GM08714 (cell line): ENCODE results near the gene LRBA.
"Not testable (repeated sequence)": the region's sequence is repeated elsewhere in the genome, so short reads cannot be mapped to it uniquely, and the experiment has no call there.

Experiments
- H3K4me3 ChIP-seq: fragments of 200-500 bp; sonication (Bioruptor generic); 2 replicates; pipeline ENCODE4 v1.5.1; 2014; ENCODE audit warnings: mild to moderate bottlenecking, low read length, inconsistent platforms
- ZNF274 ChIP-seq: IDR thresholded peaks from 2 replicates; pipeline ENCODE4 v1.6.1; 2012; ENCODE audit warnings: mild to moderate bottlenecking, low read depth, low read length

The LRBA gene

DNA sequence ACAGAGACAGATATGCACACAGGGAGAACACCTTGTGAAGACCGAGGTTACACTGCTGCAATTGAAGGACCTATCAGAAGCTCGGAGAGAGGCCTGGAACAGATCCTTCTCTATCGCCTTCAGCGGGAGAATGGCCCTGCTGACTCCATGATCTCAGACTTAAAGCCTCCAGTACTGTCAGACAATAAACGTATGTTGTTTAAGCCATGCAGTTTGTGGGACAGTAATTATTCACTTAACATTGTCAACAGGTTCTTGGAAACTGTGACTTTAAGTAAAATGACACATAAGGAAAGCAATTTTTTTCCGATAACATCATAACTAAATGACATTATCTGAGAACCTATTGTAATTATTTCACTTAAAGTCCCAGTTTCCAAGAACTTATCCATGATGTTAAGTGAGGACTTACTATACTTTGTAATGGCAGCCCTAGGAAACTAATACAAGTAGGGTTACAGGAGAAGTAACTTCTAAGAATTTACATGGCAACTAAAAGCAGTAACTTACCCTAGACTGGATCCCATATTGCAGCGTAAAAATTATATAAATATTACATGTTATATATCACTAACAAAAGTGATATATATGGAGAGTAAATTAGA lies 613.9 kb downstream of the LRBA start:
- H3K4me3 ChIP-seq: no peak overlapping the region
- TF ChIP-seq ZNF274: no peak

DNA sequence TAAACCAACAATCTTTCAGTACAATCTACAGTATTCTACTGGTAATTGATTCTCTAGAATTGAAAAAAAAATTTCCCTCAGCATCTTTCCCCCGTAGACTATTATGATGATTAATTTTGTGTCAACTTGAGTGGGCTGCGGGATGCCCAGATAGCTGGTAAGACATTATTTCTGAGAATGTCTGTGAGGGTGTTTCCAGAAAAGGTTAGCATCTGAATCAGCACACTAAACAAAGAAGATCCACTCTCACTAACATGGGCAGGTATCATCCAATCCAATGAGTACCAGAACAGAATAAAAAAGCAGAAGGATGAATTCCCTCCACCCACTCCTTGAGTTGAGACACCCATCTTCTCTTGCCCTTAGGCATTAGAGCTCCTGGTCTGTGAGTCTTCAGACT lies 619.2 kb downstream of the LRBA start:
- H3K4me3 ChIP-seq: no peak overlapping the region
- no peak for TF ChIP-seq ZNF274

DNA sequence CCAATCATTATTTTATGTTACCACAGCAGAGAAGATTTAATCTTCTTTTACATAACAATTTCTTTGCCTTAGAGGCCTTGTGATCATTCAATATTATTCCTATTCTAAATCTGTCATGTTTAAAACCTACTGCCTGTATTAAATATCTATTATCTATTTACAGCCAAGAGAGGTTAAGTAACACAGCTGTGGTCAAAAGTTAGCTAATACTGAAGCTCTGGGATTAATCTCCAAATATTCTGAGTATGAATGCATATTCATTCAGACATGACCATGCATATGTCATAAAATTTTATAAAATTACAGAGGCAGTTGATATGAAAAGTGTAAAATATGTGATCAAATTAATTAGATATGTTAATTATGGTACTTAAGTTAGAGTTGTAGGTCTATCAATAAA lies 621.0 kb downstream of the LRBA start:
- no peak for TF ChIP-seq ZNF274
- no peak overlapping the region for H3K4me3 ChIP-seq

DNA sequence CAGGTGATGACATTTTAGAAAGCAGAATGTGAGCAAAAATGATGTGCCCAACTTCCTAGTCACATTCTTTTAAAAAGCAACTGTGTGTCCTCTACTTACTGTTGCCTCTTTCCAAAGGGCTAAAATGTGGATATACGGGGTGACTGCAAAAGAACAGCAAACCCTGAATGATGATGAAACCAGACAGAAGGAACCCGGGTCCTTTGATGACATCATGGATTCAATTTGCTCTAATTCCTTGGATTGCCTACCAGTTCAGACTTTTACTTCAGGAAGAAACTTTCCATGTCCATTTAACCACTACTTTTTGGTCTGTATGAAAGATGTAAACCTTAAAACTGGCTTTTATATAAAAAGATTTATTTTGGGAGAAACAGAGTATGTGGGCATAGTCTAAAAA lies 624.0 kb downstream of the LRBA start:
- H3K4me3 ChIP-seq: no peak overlapping the region
- no peak for TF ChIP-seq ZNF274

DNA sequence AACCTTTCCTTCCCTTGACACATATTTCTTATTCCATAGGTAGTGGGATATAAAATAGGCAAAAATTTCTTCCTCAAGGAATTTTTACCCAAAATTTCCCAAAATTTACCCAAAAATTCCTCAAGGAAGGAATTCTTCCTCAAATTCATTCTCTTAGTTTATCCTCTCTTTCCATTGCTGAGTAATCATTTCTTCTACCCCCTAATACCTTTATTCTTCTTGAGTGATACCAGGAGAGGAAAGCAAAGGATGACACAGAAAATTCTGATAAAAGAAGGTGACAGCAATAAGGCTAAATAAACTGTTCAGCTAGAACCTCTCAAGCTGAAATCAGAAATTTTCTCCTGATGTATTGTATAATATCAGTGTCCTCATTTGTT lies 624.6 kb downstream of the LRBA start:
- no peak overlapping the region for H3K4me3 ChIP-seq
- no peak for TF ChIP-seq ZNF274

DNA sequence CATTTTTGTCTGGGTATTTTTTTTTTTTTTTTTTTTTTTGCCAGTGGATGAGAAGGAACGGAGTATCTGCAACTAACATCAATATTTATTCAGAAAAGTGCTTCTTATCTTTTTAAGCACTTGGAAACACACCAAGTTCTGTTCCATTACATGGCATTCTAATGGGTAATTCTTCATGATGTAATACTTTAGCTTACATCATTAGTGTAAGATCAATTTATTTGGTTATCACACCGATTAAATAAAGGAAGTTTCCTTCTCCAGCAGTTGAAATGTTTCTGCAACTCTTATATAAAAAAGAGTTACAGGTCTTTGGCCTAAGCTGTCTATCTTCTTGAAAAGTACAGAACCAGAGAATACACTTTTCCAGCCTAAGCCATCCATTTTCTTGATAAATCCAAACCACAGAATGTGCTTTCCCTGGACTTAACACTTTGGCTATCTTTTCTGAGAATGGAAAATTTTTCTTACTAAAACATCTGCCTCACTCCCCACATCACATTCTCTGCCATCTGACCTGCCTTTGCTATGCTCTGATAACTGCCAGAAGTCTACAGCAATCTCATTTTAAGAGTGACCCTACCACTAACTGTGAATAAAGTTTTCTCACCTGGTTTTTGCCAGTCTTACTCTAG lies 625.1 kb downstream of the LRBA start:
- no peak overlapping the region for H3K4me3 ChIP-seq
- TF ChIP-seq ZNF274: no peak

DNA sequence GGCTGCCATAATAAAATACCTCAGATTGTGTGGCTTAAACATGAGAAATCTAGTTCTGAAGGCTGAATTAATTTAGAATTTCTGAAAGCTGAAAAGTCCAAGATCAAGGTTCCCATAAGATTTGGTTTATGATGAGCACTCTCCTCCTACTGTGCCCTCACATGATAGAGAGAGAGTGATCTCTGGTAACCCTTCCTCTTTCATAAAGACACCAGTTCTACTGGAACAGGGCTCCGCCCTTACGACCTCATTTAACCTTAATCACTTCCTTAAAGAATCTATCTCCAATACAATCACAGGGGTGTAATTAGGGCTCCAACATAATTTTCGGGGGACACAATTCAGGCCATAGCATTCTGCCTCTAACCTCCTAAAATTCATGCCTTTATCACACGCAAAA lies 627.1 kb downstream of the LRBA start:
- no peak for TF ChIP-seq ZNF274
- H3K4me3 ChIP-seq: no peak overlapping the region

DNA sequence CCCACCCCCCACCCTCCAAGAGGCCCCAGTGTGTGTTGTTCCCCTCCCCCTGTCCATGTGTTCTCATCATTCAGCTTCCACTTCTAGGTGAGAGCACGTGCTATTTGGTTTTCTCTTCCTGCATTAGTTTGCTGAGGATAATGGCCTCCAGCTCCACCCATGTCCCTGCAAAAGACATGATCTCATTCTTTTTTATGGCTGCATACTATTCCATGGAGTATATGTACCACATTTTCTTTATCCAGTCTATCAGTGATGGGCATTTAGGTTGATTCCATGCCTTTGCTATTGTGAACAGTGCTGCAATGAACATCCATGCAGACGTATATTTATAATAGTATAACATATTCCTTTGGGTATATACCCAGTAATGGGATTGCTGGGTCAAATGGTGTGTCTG lies 628.7 kb downstream of the LRBA start:
- not testable (repeated sequence) for H3K4me3 ChIP-seq

DNA sequence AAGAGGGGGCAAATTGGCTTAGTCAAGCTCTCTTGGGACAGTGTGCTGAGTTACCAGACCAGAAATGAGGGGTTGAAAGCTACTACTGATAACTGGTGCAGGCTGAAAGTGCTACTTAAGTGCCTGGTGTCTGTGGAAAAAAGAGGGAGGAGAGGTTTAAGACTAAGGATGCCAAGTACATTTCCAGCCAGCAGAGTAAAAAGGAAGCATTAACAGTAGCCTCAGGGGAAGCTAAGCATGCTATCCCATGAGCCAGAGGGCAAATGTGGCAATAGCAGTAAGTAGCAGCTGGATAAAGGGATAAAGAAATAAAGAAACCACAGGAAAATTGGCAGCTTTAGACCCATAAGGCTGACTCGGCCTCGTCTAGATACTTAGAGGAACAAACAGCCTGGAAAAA lies 629.5 kb downstream of the LRBA start:
- no peak overlapping the region for H3K4me3 ChIP-seq
- TF ChIP-seq ZNF274: no peak

DNA sequence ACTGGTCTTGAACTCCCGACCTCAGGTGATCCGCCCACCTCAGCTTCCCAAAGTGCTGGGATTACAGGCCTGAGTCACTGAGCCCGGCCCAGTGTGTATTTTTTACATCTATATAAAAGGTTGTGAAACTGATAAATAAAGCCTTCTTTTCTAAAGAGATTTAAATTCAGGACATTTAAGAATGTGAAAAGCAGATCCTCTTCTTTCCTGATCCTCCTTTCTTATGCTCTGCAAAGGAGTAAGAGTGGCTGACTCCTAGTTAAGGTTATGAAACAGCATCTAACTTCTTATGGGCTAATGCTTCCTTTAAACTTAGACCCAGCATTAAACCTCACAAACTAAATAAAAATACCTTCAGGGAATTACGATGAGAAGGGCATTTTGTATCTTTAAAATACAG lies 630.8 kb downstream of the LRBA start:
- H3K4me3 ChIP-seq: no peak overlapping the region
- TF ChIP-seq ZNF274: no peak

DNA sequence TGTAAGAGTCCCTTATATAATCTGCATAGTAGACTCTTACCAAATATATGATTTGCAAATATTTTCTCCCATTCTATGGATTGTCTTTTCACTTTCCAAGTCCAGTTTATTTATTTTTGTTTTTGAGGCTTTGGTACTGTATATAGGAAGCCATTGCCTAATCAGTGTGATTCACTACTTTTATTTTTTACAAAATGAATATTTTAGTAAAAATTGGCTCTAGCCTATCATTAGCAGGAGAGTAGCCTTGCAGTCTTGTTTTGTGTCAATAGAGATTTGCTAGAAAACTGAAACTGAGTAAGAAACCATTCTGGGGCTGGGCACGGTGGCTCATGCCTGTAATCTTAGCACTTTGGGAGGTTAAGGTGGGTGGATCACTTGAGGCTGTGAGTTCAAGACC lies 633.1 kb downstream of the LRBA start:
- no peak for TF ChIP-seq ZNF274
- no peak overlapping the region for H3K4me3 ChIP-seq

DNA sequence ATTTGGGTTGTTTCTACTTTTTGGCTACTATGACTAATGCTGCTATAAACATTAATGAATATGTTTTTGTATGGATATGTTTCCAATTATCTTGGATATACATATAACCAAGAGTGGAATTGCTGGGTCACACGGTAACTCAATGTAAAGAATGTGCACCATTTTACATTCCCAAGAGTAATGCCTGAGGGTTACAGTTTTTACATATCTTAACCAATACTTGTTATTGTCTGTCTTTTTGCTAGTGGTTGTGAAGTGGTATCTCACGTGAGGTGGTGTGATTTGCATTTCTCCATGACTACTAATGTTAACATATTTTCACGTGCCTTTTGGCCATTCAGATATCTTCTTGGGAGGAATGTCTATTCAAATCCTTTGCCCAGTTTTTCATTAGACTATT lies 633.5 kb downstream of the LRBA start:
- H3K4me3 ChIP-seq: no peak overlapping the region
- TF ChIP-seq ZNF274: no peak

DNA sequence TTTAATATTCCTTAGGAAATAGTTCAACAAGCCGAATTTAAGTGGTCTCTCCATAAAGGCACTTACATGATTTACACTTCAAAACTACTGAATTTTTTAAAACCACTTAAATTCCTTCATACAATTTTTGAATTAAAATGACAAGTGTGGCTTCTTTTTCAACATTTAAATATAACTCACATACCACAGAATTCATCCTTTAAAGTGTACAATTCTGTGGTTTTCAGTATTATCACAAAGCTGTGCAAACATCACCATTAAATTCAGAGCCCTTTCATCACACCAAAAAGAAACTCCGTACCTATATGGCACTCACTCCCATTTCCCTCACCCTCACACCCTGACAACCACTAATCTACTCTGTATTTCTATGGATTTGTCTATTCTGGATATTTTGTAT lies 634.0 kb downstream of the LRBA start:
- H3K4me3 ChIP-seq: no peak overlapping the region
- TF ChIP-seq ZNF274: no peak

DNA sequence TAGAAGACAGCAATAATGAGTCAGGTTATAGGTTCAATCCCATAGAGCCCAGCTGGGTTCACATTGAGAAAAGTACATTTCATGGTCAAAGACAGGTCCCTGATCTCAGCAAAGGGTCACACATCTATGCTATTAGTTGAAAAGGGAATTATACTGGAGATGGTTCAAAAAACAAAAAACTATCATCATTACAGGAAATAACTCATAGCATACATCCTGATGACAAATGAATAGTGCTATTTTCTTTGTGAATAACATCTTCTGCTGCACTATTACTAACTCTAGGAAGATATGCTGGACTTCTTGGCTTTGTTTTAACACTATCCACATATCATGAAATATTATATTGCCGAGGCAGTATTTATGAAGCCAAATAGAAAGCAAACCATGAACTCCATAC lies 635.6 kb downstream of the LRBA start:
- no peak overlapping the region for H3K4me3 ChIP-seq
- TF ChIP-seq ZNF274: no peak

DNA sequence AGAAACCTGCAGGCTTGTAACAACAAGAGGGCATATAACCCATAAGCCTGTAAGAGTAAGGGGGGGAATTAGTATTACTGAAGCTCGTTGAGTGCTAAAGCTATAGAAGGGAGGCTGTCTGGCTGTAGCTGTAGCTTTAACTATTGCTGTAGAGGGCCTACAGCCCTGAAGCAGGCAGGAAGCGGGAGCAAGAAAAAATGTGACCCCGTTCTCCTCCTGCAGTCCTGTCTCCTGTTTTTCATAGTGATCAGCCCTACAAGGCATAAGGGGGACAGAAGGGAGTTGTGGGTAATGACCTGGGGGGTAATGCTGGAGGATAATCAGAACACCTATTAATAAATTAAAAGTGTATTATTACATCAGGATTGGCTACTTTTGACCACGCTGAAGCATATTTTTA lies 640.1 kb downstream of the LRBA start:
- no peak for TF ChIP-seq ZNF274
- H3K4me3 ChIP-seq: no peak overlapping the region

DNA sequence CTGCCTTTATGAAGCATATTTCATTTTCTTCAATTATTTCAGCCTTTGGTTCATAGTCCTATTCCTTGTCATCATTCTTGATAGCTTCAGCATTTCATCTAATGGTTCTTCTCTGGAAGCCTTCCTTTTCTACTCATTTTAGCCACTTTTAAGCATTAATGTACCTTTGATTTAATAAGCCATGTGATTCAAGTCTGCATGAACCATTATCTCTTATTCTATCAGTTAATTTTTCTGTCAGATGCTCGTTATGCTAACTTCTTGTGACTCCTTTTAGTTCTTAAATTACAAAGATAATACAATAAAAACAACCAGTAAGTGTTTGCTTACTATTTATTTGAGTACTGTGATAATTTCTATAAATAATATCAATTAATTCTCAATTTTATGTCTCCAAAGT lies 643.2 kb downstream of the LRBA start:
- no peak overlapping the region for H3K4me3 ChIP-seq
- no peak for TF ChIP-seq ZNF274
